Sigmoid colon (tissue), 4 donors: ENCODE measurements around the gene GNLY.

ENCODE experiments used
- EP300 ChIP-seq, 4 donors: sonication (generic); formaldehyde crosslinking; IDR thresholded peaks; one replicate each; pipeline ENCODE4 v1.6.1; 2017; ENCODE audit warnings: antibody characterized with exemption in 4 of 4
- POLR2A ChIP-seq, 2 donors: fragments of 450-650 bp; IDR thresholded peaks; one replicate each; pipeline ENCODE4 v1.6.1; 2016; ENCODE audit warnings: antibody characterized with exemption in 2 of 2, mild to moderate bottlenecking in 2 of 2, moderate library complexity in 2 of 2
- TF ChIP-seq, protein P1 (sequence below), 4 experiments: fragments of 450-650 bp in 3 of 4; fragments of 200-600 bp in 1 of 4; IDR thresholded peaks; one replicate each; pipeline ENCODE4 v1.5.1; 2016 to 2019; ENCODE audit warnings: antibody characterized with exemption in 4 of 4, mild to moderate bottlenecking in 3 of 4, moderate library complexity in 2 of 4

- TF ChIP-seq POLR2A (IDR thresholded peaks at IDR 0.05) (no peak), EP300 (IDR thresholded peaks at IDR 0.05) (no peak)
- TF ChIP-seq, protein P1, sequence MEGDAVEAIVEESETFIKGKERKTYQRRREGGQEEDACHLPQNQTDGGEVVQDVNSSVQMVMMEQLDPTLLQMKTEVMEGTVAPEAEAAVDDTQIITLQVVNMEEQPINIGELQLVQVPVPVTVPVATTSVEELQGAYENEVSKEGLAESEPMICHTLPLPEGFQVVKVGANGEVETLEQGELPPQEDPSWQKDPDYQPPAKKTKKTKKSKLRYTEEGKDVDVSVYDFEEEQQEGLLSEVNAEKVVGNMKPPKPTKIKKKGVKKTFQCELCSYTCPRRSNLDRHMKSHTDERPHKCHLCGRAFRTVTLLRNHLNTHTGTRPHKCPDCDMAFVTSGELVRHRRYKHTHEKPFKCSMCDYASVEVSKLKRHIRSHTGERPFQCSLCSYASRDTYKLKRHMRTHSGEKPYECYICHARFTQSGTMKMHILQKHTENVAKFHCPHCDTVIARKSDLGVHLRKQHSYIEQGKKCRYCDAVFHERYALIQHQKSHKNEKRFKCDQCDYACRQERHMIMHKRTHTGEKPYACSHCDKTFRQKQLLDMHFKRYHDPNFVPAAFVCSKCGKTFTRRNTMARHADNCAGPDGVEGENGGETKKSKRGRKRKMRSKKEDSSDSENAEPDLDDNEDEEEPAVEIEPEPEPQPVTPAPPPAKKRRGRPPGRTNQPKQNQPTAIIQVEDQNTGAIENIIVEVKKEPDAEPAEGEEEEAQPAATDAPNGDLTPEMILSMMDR (IDR thresholded peaks at IDR 0.05): no peak
Observed at GRCh38 chr2:85692039-85692645, 2.0 kb upstream of the GNLY start.
